ENCODE results near the gene DCUN1D3.

DNA sequence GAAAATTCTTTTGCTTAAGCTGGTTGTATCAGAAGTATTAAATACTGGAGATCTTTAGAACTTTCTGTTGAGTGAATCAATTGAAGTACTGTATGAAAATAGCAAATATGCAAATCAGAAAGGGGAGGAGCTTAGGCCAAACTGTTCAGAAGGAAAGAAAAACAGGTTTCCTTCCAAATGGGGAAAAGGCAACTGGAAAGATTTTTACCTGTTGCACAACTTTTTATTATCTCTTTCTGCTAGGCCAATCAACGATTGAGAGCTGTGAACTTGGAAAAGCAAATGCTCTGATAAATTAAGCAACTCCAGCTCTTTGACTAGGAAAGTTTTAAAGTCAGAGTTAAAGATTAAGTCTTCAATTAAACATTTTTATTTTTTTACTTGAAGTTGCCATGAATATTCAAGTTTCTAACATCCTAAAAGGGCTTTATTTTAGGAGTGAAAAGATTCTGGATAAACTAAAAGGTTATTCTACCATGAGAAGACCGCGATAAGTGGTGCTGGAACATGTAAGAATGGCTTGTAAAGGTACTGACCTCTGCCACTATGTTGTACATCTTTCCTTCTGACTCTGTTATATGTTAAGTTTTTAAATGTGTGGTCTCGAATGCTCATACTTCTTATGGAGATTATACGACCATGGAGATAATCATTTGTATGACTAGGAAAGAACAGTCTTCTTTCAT, 16.5 kb downstream of the DCUN1D3 start:
- TF ChIP-seq PPARA (CRISPR knock-in tag; IDR thresholded peaks at IDR 0.05; ENCODE audit: borderline replicate concordance): no peak
- TF ChIP-seq, protein P1, sequence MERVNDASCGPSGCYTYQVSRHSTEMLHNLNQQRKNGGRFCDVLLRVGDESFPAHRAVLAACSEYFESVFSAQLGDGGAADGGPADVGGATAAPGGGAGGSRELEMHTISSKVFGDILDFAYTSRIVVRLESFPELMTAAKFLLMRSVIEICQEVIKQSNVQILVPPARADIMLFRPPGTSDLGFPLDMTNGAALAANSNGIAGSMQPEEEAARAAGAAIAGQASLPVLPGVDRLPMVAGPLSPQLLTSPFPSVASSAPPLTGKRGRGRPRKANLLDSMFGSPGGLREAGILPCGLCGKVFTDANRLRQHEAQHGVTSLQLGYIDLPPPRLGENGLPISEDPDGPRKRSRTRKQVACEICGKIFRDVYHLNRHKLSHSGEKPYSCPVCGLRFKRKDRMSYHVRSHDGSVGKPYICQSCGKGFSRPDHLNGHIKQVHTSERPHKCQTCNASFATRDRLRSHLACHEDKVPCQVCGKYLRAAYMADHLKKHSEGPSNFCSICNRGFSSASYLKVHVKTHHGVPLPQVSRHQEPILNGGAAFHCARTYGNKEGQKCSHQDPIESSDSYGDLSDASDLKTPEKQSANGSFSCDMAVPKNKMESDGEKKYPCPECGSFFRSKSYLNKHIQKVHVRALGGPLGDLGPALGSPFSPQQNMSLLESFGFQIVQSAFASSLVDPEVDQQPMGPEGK (CRISPR knock-in tag; IDR thresholded peaks at IDR 0.05; ENCODE audit: borderline replicate concordance): no peak
- no peak for TF ChIP-seq SNAI2 (CRISPR knock-in tag; IDR thresholded peaks at IDR 0.05)
- TF ChIP-seq ZFP30 (CRISPR knock-in tag; IDR thresholded peaks at IDR 0.05): no peak

Data from SK-N-SH treated with all-trans-retinoic acid at 6 μM for 48 hours (cell line).